ENCODE data around the gene USP54.
"Not testable (repeated sequence)": the region's sequence is repeated elsewhere in the genome, so short reads cannot be mapped to it uniquely, and the experiment has no call there.

Gene USP54

DNA sequence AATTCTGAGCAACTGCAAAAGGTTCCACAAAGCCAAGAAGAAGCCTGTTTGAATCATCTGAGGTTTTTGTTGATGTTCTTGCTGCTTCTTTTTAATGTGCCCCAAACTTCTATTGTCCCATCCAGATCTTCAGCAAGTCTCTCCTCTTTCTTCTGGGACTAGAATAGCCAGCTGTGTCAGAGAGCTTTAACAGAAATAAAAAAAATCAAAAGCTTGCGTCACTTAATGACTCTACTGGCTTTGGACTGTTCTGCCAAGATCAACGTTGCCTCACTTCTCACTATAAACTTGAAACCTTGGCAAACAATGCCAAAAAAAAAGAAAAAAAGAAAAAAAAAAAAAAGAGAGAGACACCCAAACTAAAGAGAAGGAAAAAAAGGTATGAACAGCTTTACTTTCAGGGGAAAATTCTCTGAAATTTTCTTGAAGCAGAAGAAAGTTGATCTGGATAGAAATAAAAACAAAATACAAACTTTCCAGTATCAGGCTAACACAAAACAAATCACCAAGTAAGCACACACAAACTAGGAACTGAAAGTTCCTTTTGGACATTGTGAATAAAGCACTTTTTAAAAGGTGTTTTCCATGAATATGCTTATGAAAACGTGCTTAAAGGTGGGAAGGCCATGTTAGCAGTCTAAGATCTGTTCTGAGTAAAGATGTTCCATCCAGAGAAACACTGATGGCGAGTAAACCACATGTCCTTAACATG is 14.8 kb downstream of the USP54 start:
- TF ChIP-seq, protein P1, sequence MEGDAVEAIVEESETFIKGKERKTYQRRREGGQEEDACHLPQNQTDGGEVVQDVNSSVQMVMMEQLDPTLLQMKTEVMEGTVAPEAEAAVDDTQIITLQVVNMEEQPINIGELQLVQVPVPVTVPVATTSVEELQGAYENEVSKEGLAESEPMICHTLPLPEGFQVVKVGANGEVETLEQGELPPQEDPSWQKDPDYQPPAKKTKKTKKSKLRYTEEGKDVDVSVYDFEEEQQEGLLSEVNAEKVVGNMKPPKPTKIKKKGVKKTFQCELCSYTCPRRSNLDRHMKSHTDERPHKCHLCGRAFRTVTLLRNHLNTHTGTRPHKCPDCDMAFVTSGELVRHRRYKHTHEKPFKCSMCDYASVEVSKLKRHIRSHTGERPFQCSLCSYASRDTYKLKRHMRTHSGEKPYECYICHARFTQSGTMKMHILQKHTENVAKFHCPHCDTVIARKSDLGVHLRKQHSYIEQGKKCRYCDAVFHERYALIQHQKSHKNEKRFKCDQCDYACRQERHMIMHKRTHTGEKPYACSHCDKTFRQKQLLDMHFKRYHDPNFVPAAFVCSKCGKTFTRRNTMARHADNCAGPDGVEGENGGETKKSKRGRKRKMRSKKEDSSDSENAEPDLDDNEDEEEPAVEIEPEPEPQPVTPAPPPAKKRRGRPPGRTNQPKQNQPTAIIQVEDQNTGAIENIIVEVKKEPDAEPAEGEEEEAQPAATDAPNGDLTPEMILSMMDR (IDR thresholded peaks at IDR 0.05; ENCODE audit: low read depth, low read length): no peak

DNA sequence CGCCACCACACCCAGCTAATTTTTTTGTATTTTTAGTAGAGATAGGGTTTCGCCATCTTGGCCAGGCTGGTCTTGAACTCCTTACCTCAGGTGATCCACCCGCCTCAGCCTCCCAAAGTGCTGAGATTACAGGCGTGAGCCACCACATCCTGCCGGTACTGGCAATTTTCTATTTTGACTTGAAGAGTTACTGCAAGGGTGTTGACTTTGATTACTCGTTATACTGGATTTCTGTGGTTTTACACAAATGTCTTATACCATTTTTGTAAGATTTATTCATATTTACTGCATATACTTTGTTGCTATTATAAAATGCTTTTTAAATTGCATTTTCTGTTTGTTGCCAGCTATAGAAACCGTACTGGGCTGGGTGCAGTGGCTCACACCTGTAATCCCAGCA is 24.1 kb downstream of the USP54 start:
- DNase-seq (ENCODE audit: extremely low read depth, low read depth): not testable (repeated sequence)

More for the DNA sequence above, 14.8 kb downstream of the USP54 start:
- DNase-seq (ENCODE audit: extremely low read depth, low read depth): peak; percentile 66

DNA sequence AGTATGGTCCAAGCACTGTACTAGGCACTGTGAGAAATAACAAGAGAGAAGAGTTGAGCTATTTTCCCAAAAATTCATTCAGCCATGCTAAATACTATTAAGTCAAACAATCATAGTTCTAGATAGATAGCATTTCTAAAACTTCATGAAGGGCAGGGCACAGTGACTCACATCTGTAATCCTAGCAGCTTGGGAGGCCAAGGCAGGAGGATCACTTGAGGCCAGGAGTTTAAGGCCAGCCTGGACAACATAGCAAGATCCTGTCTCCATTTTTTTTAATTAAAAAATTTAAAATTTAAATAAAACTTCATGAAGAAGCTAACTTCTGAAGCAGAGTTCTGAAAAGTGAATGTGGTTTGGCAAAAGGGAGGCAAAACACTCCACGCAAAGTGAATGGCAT is 29.9 kb downstream of the USP54 start:
- TF ChIP-seq, protein P1 (IDR thresholded peaks at IDR 0.05; ENCODE audit: low read depth, low read length): no peak
- no peak for DNase-seq (ENCODE audit: extremely low read depth, low read depth)

DNA sequence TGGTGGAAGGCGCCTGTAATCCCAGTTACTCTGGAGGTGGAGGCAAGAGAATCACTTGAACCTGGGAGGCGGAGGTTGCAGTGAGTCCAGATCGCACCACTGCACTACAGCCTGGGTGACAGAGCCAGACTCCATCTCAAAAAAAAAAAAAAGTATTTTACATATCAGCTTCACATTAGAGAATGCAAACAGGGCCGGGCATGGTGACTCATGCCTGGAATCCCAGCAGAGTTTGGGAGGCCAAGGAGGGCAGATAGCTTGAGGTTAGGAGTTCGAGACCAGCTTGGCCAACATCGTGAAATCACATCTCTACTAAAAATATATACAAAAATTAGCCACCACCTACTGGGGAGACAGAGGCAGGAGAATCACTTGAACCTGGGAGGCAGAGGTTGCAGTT is 31.6 kb downstream of the USP54 start:
- TF ChIP-seq, protein P1 (IDR thresholded peaks at IDR 0.05; ENCODE audit: low read depth, low read length): no peak
- DNase-seq (ENCODE audit: extremely low read depth, low read depth): no peak

DNA sequence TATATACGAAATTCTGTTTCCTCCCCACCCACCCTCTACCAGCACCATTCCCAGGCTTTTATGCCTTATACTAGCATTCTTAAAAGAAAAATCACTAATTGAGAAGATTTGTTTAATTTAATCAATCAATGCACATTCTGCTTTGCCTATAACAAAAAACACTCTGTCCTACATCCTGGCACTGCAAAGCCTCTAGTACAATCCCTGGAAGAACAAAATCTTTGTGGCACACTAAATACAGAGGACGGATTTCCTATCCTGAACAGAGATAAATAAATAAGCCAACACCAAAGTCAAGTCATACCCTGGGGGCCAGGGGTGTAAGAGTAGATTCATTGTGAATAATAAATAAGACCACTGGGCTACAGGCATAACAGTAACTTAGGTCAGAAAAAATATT is 34.3 kb downstream of the USP54 start:
- TF ChIP-seq, protein P1 (IDR thresholded peaks at IDR 0.05; ENCODE audit: low read depth, low read length): no peak
- DNase-seq (ENCODE audit: extremely low read depth, low read depth): no peak

DNA sequence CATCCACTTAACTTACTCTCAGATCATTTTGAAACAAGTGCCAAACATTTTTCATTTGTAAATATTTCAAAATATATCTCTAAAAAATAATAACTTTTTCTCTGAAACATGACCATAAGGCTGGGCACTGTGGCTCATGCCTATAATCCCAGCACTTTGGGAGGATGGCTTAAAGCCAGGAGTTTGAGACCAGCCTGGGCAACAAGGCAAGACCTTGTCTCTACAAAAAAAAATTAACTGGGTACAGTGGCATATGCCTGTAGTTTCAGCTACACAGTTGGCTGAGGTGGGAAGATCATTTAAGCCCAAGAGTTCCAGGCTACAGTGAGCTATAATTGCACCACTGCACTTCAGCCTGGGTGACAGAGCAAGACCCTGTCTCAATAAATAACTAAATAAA is 36.4 kb downstream of the USP54 start:
- TF ChIP-seq, protein P1 (IDR thresholded peaks at IDR 0.05; ENCODE audit: low read depth, low read length): no peak
- DNase-seq (ENCODE audit: extremely low read depth, low read depth): no peak

DNA sequence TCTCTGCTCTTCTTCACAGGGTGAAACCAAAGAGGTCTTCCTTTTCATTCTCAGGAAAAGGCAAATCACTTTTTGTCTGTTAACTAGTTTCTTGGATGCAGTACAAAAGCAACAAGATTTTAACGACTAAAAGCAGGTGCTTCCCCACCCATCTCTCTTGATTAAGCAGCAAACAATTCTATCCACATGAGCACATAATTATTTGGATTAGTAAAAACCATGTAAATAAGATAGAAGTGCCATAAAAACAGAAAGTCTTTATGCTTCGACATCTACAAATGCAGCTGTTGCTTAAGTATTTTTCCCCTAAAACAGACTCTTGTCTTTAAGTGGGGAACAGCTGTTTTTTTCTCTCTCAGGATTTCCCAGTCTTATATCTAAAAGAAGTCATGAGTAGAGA is 37.4 kb downstream of the USP54 start:
- TF ChIP-seq, protein P1 (IDR thresholded peaks at IDR 0.05; ENCODE audit: low read depth, low read length): no peak

More for the DNA sequence above, 37.4 kb downstream of the USP54 start:
- DNase-seq (ENCODE audit: extremely low read depth, low read depth): no peak

All from AG09319 (cell line).